PC-9 (cell line): ENCODE data around the gene SP140L.

ENCODE experiments used
- EZH2 ChIP-seq: fragments of 200-600 bp; sonication (generic); IDR thresholded peaks from 2 replicates; pipeline ENCODE4 v1.8.0; 2017; ENCODE audit warnings: antibody characterized with exemption, low read depth
- TF ChIP-seq, protein P1 (sequence below): fragments of 200-600 bp; sonication (generic); conservative IDR thresholded peaks from 2 replicates; pipeline ENCODE4 v1.6.1; 2017; ENCODE audit warnings: mixed run types, antibody characterized with exemption, mild to moderate bottlenecking, moderate library complexity

DNA sequence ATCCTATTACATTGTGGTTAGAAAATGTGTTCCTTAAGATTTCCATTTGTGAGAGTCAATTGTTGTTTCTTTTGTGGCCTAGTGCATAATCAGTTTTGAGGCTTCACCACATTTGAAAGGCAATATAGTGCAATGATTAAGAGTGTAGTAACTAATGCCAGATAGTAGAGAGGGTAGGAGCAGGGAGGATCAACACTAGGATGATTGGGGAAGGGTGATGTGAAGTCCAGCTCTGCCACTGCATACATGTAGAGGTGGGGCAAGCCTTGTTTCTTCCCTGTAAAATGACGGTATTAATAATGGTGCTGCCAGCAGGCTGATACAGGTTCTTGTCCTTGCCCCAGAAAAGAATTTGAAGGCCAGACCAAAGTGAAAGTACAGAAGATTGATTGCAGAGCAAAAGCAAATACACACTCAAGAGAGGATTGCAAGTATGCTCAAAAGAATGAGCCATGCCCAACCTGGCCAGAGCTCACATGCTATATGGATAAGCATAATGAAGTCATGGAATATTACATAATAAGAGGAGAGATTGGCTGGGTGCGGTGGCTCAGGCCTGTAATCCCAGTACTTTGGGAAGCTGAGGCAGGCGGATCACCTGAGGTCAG is 97.0 kb downstream of the SP140L start:
- TF ChIP-seq, protein P1, sequence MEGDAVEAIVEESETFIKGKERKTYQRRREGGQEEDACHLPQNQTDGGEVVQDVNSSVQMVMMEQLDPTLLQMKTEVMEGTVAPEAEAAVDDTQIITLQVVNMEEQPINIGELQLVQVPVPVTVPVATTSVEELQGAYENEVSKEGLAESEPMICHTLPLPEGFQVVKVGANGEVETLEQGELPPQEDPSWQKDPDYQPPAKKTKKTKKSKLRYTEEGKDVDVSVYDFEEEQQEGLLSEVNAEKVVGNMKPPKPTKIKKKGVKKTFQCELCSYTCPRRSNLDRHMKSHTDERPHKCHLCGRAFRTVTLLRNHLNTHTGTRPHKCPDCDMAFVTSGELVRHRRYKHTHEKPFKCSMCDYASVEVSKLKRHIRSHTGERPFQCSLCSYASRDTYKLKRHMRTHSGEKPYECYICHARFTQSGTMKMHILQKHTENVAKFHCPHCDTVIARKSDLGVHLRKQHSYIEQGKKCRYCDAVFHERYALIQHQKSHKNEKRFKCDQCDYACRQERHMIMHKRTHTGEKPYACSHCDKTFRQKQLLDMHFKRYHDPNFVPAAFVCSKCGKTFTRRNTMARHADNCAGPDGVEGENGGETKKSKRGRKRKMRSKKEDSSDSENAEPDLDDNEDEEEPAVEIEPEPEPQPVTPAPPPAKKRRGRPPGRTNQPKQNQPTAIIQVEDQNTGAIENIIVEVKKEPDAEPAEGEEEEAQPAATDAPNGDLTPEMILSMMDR = no peak
- TF ChIP-seq EZH2 = no peak
